Lung (tissue), 12 donors: ENCODE measurements around the gene NACA2. TPM values are rescaled to one million over a fixed set of nuclear protein-coding genes. Genes with fewer than 3 reads are reported as not detected.

Source experiments
- ATAC-seq: fragments of 200-7000 bp; cut with Tn5 transposase; one replicate; pipeline ENCODE4 v1.9.1; 2020; ENCODE audit warnings: moderate number of reproducible peaks; ENCODE audit not compliant: insufficient read depth, low FRiP score
- DNase-seq, 3 donors: peaks; one replicate each; pipeline ENCODE4 v3.0.0-alpha.2; 2013 to 2017
- H3K27ac ChIP-seq, 2 donors: one replicate each; pipeline ENCODE4 v1.5.1; 2013; ENCODE audit warnings: mild to moderate bottlenecking in 2 of 2, moderate library complexity in 2 of 2, control low read depth in 1 of 2, inconsistent platforms in 1 of 2, low read depth in 1 of 2, low read length in 1 of 2
- H3K27me3 ChIP-seq, 3 donors: one replicate each; pipeline ENCODE4 v1.5.1; 2013; ENCODE audit warnings: low read length in 2 of 3; ENCODE audit not compliant: control insufficient read depth in 3 of 3, insufficient read depth in 3 of 3
- H3K36me3 ChIP-seq, 4 donors: one replicate each; pipeline ENCODE4 v1.5.1; 2013; ENCODE audit warnings: low read length in 4 of 4, mild to moderate bottlenecking in 1 of 4, moderate library complexity in 1 of 4; ENCODE audit not compliant: control insufficient read depth in 4 of 4, insufficient read depth in 4 of 4
- H3K4me1 ChIP-seq, 5 donors: one replicate each; pipeline ENCODE4 v1.5.1; 2013; ENCODE audit warnings: low read length in 5 of 5, mild to moderate bottlenecking in 2 of 5, moderate library complexity in 1 of 5; ENCODE audit not compliant: control insufficient read depth in 5 of 5, insufficient read depth in 5 of 5
- H3K4me3 ChIP-seq: one replicate; pipeline ENCODE4 v1.5.1; 2013; ENCODE audit warnings: mild to moderate bottlenecking, control low read depth, moderate library complexity
- H3K9ac ChIP-seq, 2 donors: one replicate each; pipeline ENCODE4 v1.5.1; 2013; ENCODE audit warnings: low read length in 2 of 2, control low read depth in 1 of 2; ENCODE audit not compliant: insufficient read depth in 1 of 2
- H3K9me3 ChIP-seq, 4 donors: one replicate each; pipeline ENCODE4 v1.5.1; 2013; ENCODE audit warnings: low read length in 3 of 4, mild to moderate bottlenecking in 1 of 4, moderate library complexity in 1 of 4; ENCODE audit not compliant: control insufficient read depth in 4 of 4, insufficient read depth in 3 of 4
- CTCF ChIP-seq: IDR thresholded peaks from 2 replicates; pipeline ENCODE4 v1.5.1; 2012; ENCODE audit warnings: mild to moderate bottlenecking; ENCODE audit errors: control extremely low read depth, extremely low read depth
- WGBS, 2 donors: extraction: QIAGEN DNeasy Blood & Tissue Kit; methylation state at CpG; one replicate each; pipeline ENCODE4 v1.1.7; 2013; 5-methylcytosine and 5-hydroxymethylcytosine counted together
- polyA plus RNA-seq, 2 donors: library from polyadenylated mRNA; stranded (reverse); fragments of 200-250 nt; gene quantifications; one replicate each; pipeline ENCODE4 v1.2.1, GENCODE V29; 2013
- total RNA-seq, 2 donors: library from RNA; depleted of rRNA in 1 of 2; stranded (reverse); fragments of >200 nt in 1 of 2; gene quantifications; one replicate each; pipeline ENCODE4 v1.2.1, GENCODE V29; 2014 to 2021
- donor health status: control.
- donor health status: control.
- donor health status: Bipolar disorder and iron deficiency.
- donor health status: healthy.
- donor health status: DM: yes; HTN: yes; CAD: no.

NACA2 gene
- total and polyA plus RNA-seq, 4 donors, result 0.07 TPM; not detected in 3

GRCh38 chr17:61593426-61593825 lies 2.4 kb upstream of the NACA2 start:
- peak; percentile 30 to 65 (median 44) for DNase-seq
- no peaks in the 10 kb centered on the region for H3K27me3 ChIP-seq
- no peak overlapping the region for H3K4me3 ChIP-seq
- H3K4me1 ChIP-seq, result peaks cover 0 to 9% (median 0%) of the 10 kb centered on the region in 5 donors
- no peak overlapping the region for H3K27ac ChIP-seq
- WGBS, 2 donors, result 62% methylated on average over 7 of the region's 7 CpGs
- H3K9me3 ChIP-seq, result peaks cover 0 to 3% (median 0%) of the 10 kb centered on the region in 4 donors
- H3K36me3 ChIP-seq, result no peaks in the 10 kb centered on the region
- no peak for ATAC-seq
- H3K9ac ChIP-seq, result no peak overlapping the region
- TF ChIP-seq CTCF, result no peak

GRCh38 chr17:61591930-61592329 lies 911 bp upstream of the NACA2 start:
- Histone ChIP-seq H3K36me3 (no peaks in the 10 kb centered on the region), H3K4me1 (peaks cover 0 to 9% (median 0%) of the 10 kb centered on the region in 5 donors)

GRCh38 chr17:61589990-61590389 lies 1.0 kb downstream of the NACA2 start:
- H3K9me3 ChIP-seq, result peaks cover 0 to 3% (median 0%) of the 10 kb centered on the region in 4 donors
- no peak for ATAC-seq
- TF ChIP-seq CTCF, result no peak
- H3K4me1 ChIP-seq, result peaks cover 0 to 3% (median 0%) of the 10 kb centered on the region in 5 donors
- no peak overlapping the region for H3K4me3 ChIP-seq
- DNase-seq, result no peak
- H3K9ac ChIP-seq, result no peak overlapping the region
- H3K36me3 ChIP-seq, result no peaks in the 10 kb centered on the region
- WGBS, 2 donors, result 96 to 98% methylated on average over 5 of the region's 5 CpGs
- no peak overlapping the region for H3K27ac ChIP-seq
- H3K27me3 ChIP-seq, result no peaks in the 10 kb centered on the region

More at GRCh38 chr17:61591930-61592329, 911 bp upstream of the NACA2 start:
- ATAC-seq (no peak), DNase-seq (no peak)
- Histone ChIP-seq H3K27me3 (no peaks in the 10 kb centered on the region), H3K27ac (no peak overlapping the region), H3K4me3 (no peak overlapping the region), H3K9me3 (peaks cover 0 to 3% (median 0%) of the 10 kb centered on the region in 4 donors), H3K9ac (no peak overlapping the region)
- TF ChIP-seq CTCF, result no peak
- 93 to 95% methylated on average over 8 of the region's 8 CpGs for WGBS, 2 donors
